HT-29 (cell line): Measurements from ENCODE around the gene CCDC78. TPM values are rescaled to one million over a fixed set of nuclear protein-coding genes. Genes with fewer than 3 reads are reported as not detected.

ENCODE experiments used
- DNase-seq: peaks from one replicate; pipeline ENCODE4 v3.0.0-alpha.2; 2015; ENCODE audit warnings: low spot score
- small RNA-seq: library from RNA; depleted of rRNA; stranded (forward); fragments of <200 nt; gene quantifications from one replicate; pipeline ENCODE3, GENCODE V24; 2014
- total RNA-seq: library from RNA; depleted of rRNA; stranded (reverse); fragments of >200 nt; shearing (Covaris generic); gene quantifications from 2 replicates; pipeline ENCODE4 v1.2.3, GENCODE V29; 2014; rRNA removed

The CCDC78 gene
- total RNA-seq, 1 experiment from 2014 or later: 22.9 TPM

DNA sequence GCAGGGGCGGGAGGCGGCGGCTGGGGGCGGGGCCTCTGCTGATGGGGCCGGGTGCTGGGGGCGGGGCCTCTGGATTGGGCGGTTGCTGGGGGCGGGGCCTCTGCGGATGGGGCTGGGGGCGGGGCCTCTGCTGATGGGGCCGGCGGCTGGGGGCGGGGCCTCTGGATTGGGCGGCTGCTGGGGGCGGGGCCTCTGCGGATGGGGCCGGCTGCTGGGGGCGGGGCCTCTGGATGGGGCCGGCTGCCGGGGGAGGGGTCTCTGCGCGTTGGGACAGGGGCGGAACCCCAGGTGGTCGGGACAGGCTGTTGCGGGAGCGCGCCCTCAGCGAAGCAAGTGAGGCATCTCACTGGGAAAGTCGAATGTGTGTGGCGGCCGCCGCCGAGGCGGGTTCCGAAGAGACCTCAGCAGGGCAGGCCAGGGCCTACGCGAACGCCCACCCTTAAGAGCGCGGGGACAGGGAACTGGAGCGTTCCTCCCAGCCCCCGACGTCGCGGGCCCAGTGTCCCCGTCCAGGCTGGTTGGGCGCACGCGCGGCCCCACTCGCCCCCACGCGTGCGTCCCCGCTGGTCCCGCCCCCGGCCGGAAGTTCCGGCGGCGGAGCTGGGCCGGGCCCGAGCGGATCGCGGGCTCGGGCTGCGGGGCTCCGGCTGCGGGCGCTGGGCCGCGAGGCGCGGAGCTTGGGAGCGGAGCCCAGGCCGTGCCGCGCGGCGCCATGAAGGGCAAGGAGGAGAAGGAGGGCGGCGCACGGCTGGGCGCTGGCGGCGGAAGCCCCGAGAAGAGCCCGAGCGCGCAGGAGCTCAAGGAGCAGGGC is 46.2 kb downstream of the CCDC78 start, which contains the start of gene STUB1:
Gene STUB1, plus strand, starts transcription at position 597 of the 811 bp plus-strand sequence. Its CDS starts 116 bp downstream, at position 713.
- peak; percentile 81 for DNase-seq

DNA sequence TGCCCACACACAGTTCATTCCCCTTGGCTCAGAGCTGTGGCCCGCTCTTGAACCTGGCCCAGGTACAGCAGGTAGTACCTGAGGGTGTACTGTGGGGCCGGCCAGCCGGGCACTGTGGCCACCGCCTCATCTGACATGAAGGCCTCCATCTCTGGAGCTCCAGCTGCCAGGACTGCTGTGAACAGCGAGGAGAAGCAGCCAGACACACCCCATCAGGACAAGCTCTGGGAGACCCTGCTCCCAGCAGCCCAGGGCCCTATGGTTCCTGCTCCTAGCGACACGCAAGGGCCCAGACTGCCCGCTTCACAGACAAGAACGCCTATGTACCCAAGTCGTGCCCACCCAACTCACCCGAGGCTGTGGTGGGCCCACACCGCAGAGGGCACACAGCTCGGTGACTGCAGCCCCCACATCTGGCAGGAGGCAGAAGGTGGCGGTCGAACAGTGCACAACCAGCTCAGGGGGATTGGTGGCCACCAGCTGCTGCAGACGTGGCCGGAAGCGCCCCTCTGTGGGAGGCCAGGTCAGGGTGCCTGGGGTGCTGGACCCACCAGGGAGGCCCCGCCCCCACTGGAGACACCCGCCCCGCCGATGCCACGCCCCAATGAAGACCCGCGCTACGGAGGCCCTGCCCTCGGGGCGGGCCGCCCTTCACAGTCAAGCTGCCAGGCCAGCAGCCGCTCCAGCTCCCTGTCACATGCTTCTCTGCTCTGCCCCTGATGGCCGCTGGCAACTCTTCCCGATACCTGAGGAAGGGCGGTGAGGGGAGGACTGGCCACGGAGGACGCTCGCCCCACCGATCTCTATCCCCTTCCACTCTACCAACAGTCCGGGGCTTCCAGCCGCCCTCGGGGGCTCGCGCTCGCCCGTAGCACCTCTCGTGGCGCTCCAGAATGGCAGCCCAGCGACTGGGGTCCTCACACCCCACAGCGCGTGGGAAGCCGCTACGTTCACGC is 47.1 kb downstream of the CCDC78 start:
- peak; percentile 77 for DNase-seq

DNA sequence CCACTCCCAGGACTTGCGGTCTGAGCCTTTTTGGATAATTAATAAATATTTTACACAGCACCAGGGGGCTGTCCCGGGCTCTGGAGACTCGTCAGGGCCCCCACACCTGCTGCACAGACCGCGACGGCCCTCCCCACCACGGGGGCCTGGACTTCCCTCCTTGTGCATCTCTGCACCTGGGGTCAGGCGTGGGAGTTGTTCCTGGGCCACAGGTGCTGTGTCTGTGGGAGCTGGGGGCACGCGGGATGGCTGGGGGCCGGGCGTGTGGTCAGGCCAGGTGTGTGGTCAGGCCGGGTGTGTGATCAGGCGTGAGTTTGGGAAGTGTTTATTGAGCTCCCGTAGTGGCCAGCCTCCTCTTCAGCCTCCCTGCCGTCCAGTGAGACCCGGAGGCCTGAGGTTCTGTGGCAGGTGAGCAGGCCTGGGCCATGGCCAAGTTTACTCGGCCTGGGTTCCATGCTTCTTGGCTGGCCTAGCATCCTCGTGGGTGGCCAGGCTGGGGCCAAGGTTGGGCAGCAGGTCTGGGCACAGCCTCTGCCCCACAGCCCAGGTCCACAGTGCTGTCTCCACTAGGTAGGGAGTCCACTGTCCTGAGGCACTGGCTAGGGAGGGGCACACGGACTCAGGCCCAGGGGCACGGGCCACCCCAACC is 47.9 kb downstream of the CCDC78 start:
- no peak for DNase-seq

DNA sequence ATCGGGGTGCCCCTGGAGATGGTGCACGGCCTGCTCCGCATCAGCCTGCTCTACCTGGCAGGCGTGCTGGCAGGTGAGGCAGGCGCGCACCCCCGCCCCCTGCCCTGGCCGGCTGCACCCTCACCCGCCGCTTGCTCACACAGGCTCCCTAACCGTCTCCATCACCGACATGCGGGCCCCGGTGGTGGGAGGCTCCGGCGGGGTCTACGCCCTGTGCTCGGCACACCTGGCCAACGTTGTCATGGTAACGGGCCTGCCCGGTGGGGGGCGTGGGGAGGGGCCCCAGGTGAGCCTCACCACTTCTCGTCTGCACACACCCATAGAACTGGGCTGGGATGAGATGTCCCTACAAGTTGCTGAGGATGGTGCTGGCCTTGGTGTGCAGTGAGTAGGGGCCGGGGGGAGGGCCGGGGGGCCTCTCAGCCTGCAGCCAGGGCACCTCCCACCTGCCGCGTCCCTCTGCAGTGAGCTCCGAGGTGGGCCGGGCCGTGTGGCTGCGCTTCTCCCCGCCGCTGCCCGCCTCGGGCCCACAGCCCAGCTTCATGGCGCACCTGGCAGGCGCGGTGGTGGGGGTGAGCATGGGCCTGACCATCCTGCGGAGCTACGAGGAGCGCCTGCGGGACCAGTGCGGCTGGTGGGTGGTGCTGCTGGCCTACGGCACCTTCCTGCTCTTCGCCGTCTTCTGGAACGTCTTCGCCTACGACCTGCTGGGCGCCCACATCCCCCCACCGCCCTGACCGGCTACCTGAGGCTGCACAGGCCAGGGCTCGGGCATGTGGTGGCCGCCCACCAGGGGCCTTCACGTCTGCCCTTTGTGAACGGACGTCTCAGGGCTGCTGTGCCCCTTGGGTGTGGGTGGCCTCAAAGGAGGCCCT is 48.7 kb downstream of the CCDC78 start:
- DNase-seq: no peak

DNA sequence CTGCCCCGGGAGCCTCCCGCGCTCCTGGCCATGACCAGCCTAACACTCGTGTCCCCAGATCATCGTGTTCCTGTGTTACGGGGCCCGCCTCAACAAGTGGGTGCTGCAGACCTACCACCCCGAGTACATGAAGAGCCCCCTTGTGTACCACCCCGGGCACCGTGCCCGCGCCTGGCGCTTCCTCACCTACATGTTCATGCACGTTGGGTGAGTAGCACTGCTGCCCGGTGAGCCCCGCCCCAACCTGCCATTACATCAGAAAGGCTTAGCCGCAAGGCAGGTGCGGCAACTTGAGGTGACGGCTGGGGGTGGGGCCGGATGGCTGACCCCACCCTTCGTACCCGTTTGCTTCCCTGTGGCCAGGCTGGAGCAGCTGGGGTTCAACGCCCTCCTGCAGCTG is 49.3 kb downstream of the CCDC78 start:
- DNase-seq: peak; percentile 76

DNA sequence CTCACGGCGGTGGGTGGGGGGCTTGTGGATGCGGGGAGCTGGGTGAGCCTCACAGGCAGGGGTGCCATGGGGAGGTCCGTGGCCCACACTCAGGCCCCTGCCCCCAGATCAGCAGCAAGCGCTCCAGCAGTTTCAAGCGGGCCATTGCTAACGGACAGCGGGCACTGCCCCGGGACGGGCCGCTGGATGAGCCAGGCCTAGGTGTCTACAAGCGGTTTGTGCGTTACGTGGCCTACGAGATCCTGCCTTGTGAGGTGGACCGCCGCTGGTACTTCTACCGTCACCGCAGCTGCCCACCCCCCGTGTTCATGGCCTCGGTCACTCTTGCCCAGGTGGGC is 49.7 kb downstream of the CCDC78 start:
- no peak for DNase-seq

DNA sequence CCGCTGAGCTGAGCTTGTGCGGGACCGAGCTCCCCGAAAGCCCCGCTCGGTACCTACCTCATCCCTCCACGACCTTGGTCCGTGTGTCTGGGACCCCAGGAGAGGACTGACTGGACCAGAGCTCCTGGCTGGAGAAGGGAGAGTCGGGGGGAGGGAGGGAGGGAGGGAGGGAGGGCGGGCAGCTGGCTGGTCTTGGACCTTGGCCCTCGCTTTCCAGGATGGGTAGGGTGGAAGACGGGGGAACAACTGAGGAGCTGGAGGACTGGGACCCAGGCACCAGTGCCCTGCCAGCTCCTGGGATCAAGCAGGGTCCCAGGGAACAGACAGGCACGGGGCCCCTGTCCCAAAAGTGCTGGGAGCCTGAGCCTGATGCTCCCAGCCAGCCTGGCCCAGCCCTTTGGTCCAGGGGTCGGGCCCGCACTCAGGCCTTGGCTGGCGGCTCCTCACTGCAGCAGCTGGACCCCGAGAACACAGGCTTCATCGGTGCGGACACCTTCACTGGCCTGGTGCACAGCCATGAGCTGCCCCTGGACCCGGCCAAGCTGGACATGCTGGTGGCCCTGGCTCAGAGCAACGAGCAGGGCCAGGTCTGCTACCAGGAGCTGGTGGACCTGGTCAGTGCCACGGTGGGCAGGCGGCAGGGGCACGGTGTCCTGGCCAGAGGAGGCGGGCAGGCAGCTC is 50.2 kb downstream of the CCDC78 start:
- peak; percentile 16 for DNase-seq

DNA sequence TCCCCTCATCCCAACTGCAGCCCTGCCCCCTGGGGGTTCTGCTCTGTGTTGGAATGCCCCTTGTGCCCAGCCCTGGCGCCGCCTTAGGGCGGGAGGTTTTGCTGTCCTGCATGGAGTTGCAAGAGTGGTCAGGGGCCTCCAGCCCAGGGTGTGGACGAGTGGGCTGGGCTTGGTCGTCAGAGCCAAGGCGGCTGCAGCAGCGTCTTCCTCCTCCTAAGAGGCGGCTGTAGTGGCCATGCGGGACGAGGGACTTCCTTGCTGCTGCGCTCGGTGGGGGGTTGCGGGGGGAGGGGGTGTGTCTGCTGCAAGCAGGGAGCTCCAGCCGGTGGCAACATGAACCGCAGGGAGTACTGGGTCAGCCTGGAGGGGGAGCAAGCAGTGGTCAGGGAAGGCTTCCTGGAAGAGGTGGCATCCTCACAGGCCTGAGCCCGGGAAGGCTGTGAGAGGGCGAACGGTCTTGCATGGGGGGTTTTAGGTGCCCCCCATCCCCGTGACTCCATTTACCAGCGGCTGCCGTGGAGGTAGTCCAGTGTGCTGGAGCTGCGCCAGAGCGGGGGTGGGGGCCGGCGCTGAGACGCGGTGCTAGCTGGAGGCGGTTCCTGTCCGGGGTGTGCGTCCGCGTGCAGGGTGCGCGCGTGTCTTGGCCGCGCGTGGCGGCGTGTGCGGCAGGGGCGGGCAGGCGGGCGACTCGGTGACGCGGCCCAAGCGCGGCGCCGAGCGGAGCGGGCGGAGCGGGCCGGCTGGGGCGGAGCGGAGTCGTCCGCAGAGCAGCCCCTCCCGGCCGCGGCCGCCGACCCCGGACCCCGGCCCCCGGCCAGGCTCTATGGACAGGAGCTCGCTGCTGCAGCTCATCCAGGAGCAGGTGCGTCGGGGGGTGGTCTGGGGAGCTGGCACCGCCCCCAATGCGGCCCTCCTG is 51.0 kb downstream of the CCDC78 start, which contains the start of gene RHBDL1:
Gene RHBDL1, plus strand, starts transcription at position 704 of the 916 bp plus-strand sequence. Its CDS starts 120 bp downstream, at position 824.
- DNase-seq: peak; percentile 42

DNA sequence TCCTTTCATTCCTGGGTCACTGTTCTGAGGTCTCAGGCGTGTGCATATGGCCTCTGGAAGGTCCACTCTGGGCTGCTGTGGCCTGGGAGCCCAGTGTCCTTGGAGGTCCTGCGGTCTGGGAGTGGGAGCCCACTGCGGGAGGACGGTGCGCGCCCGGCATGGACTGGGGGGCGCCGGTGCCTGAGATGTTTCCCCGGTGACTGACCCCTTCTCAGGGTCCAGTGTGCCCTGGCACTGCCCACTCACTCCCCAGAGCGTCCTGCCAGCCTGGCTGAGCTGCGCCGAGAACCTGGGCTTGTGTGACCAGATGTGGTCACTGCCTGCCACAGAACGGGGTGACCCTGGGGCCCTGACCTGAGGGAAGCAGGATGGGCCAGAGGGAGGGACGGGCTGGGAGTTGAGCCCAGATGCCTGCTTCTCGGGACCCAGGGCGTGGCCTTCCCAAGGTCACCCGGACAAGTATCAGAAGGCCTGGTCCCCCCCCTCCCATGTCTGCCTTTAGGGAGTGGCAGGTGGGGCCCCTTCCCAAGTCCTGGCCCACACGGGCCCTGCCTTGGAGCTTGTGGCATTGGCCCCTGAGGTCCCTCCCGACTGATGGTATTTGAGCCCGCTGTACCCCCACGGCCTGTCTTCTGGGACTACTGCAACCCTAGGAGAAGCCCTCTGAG is 51.9 kb downstream of the CCDC78 start:
- DNase-seq: no peak

DNA sequence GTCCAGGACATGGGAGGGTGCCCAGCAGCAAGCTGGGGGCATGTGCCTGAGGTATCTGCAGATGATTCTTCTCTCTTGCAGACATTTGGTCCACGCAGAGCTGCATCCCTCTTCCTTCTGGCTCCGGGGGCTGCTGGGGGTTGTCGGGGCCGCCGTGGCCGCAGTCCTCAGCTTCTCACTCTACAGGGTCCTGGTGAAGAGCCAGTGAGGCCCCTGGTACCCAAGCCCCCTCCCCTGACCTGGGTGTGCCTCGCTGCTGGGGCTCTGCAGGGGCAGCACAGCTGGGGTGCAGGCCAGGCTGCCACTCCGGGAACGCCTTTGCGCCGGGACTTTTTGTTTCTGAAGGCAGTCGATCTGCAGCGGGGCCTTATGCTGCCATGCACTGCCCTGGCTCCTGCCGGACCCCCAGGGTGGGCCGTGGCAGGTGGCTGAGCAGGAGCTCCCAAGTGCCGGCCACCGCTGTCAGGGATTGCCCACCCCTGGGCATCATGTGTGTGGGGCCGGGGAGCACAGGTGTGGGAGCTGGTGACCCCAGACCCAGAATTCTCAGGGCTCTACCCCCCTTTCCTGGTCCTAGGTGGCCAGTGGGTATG is 52.7 kb downstream of the CCDC78 start:
- DNase-seq: no peak

DNA sequence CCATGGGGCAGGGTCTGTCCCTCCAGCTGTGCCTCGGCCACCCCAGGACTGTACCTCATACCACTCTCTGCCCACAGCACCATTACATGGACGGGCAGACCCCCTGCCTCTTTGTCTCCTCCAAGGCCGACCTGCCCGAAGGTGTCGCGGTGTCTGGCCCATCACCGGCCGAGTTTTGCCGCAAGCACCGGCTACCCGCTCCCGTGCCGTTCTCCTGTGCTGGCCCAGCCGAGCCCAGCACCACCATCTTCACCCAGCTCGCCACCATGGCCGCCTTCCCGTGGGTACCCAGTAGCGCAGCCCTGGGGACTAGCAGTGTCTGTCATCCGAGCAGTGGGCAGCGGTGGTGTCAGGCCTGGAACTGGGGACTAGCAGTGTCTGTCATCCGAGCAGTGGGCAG is 53.4 kb downstream of the CCDC78 start:
- DNase-seq: no peak

Small RNAs within 50 kb of the gene (small RNA-seq; reads per million reads assigned to genes)
- not detected for gene MIR662

Other genes starting within 250 kb of the CCDC78 start
- 161 and 180 TPM in 2 replicates for gene CAPN15, start 198.7 kb downstream of the CCDC78 start, total RNA-seq
- gene PRR35, start 166.0 kb downstream of the CCDC78 start, total RNA-seq: 0.08 TPM in 1 of 2 replicates, not detected in the other
- gene NHLRC4, start 159.4 kb downstream of the CCDC78 start, total RNA-seq: 0.05 and 0.13 TPM in 2 replicates
- 99.5 and 103 TPM in 2 replicates for gene PIGQ, start 156.5 kb downstream of the CCDC78 start, total RNA-seq
- 54.2 and 58.2 TPM in 2 replicates for gene RAB40C, start 136.4 kb downstream of the CCDC78 start, total RNA-seq
- 0.74 and 1.1 TPM in 2 replicates for gene WFIKKN1, start 95.5 kb downstream of the CCDC78 start, total RNA-seq
- 278 and 290 TPM in 2 replicates for gene METTL26, start 90.1 kb downstream of the CCDC78 start, total RNA-seq
- 198 and 209 TPM in 2 replicates for gene MCRIP2, start 84.6 kb downstream of the CCDC78 start, total RNA-seq
- gene WDR90, start 77.1 kb downstream of the CCDC78 start, total RNA-seq: 162 and 168 TPM in 2 replicates
- 209 and 211 TPM in 2 replicates for gene RHOT2, start 58.3 kb downstream of the CCDC78 start, total RNA-seq
- gene RHBDL1, start 50.8 kb downstream of the CCDC78 start, total RNA-seq: 7.8 and 8.2 TPM in 2 replicates
- 258 and 295 TPM in 2 replicates for gene STUB1, start 46.0 kb downstream of the CCDC78 start, total RNA-seq
- gene JMJD8, start 42.1 kb downstream of the CCDC78 start, total RNA-seq: 154 and 176 TPM in 2 replicates
- 5.9 and 6.2 TPM in 2 replicates for gene WDR24, start 36.0 kb downstream of the CCDC78 start, total RNA-seq
- 0.29 and 1.5 TPM in 2 replicates for gene FBXL16, start 20.6 kb downstream of the CCDC78 start, total RNA-seq
- 82.2 and 108 TPM in 2 replicates for gene METRN, start 11.3 kb downstream of the CCDC78 start, total RNA-seq
- 123 and 151 TPM in 2 replicates for gene ANTKMT, start 5.3 kb downstream of the CCDC78 start, total RNA-seq
- gene HAGHL, start 663 bp upstream of the CCDC78 start, total RNA-seq: 63.0 and 80.8 TPM in 2 replicates
- 68.4 and 80.0 TPM in 2 replicates for gene CIAO3, start 14.6 kb upstream of the CCDC78 start, total RNA-seq
- 3.9 and 8.3 TPM in 2 replicates for gene MSLN, start 34.3 kb upstream of the CCDC78 start, total RNA-seq
- 147 and 148 TPM in 2 replicates for gene RPUSD1, start 61.9 kb upstream of the CCDC78 start, total RNA-seq
- gene CHTF18, start 62.2 kb upstream of the CCDC78 start, total RNA-seq: 121 and 145 TPM in 2 replicates
- gene GNG13, start 74.3 kb upstream of the CCDC78 start, total RNA-seq: not detected in 2 replicates
- 2.1 and 5.2 TPM in 2 replicates for gene LMF1, start 244.5 kb upstream of the CCDC78 start, total RNA-seq